ENCODE data around the gene UBE2H. TPM values are rescaled to one million over a fixed set of nuclear protein-coding genes. Genes with fewer than 3 reads are reported as not detected.

UBE2H gene
- total and polyA plus RNA-seq, 10 donors: 13.5 to 98.0 (median 65.5) TPM

GRCh38 chr7:129804111-129804889 lies 148.5 kb downstream of the UBE2H start:
- Histone ChIP-seq H3K4me1 (peaks cover 0 to 4% (median 0%) of the 10 kb centered on the region in 6 donors), H3K27me3 (replicated peaks in 1 of 7) (no peaks in the 10 kb centered on the region), H3K9me3 (no peaks in the 10 kb centered on the region), H3K4me3 (no peak overlapping the region), H3K27ac (no peak overlapping the region), H3K36me3 (no peaks in the 10 kb centered on the region)
- peak; percentile 47 for DNase-seq
- TF ChIP-seq POLR2A (IDR thresholded peaks at IDR 0.05) (no peak), CTCF (IDR thresholded peaks at IDR 0.05 in 8 of 11, conservative IDR thresholded peaks at IDR 0.05 in 3 of 11) (no peak), POLR2AphosphoS5 (IDR thresholded peaks at IDR 0.05) (no peak)
- 85 to 96% (median 92%) methylated on average over 14 to 22 of the region's 22 CpGs for WGBS, 5 donors
- intact Hi-C loops (cut with DNase I; ENCODE audit: low total_unique reads): no loop called here

GRCh38 chr7:129803546-129804081 lies 149.1 kb downstream of the UBE2H start:
- no peak overlapping the region for H3K27ac ChIP-seq
- H3K9me3 ChIP-seq: no peaks in the 10 kb centered on the region
- intact Hi-C loops (cut with DNase I; ENCODE audit: low total_unique reads): no loop called here
- H3K4me3 ChIP-seq: no peak overlapping the region
- H3K36me3 ChIP-seq: no peaks in the 10 kb centered on the region
- 87 to 93% (median 92%) methylated on average over 17 of the region's 17 CpGs for WGBS, 5 donors
- peaks cover 0 to 4% (median 0%) of the 10 kb centered on the region in 6 donors for H3K4me1 ChIP-seq
- TF ChIP-seq CTCF (IDR thresholded peaks at IDR 0.05 in 8 of 11, conservative IDR thresholded peaks at IDR 0.05 in 3 of 11) (no peak), POLR2AphosphoS5 (IDR thresholded peaks at IDR 0.05) (no peak), POLR2A (IDR thresholded peaks at IDR 0.05) (no peak)
- peak; percentile 34 for DNase-seq
- no peaks in the 10 kb centered on the region for H3K27me3 ChIP-seq (replicated peaks in 1 of 7)

GRCh38 chr7:129801882-129802281 lies 150.9 kb downstream of the UBE2H start:
- H3K36me3 ChIP-seq: no peaks in the 10 kb centered on the region
- TF ChIP-seq POLR2A (IDR thresholded peaks at IDR 0.05): no peak
- TF ChIP-seq CTCF (IDR thresholded peaks at IDR 0.05 in 8 of 11, conservative IDR thresholded peaks at IDR 0.05 in 3 of 11): no peak
- TF ChIP-seq POLR2AphosphoS5 (IDR thresholded peaks at IDR 0.05): no peak
- 68 to 80% (median 71%) methylated on average over 5 of the region's 5 CpGs for WGBS, 5 donors

GRCh38 chr7:129800901-129801300 lies 151.9 kb downstream of the UBE2H start:
- Histone ChIP-seq H3K9me3 (no peaks in the 10 kb centered on the region), H3K4me1 (peaks cover 0 to 4% (median 0%) of the 10 kb centered on the region in 6 donors), H3K4me3 (no peak overlapping the region), H3K27me3 (replicated peaks in 1 of 7) (no peaks in the 10 kb centered on the region), H3K27ac (no peak overlapping the region), H3K36me3 (no peaks in the 10 kb centered on the region)
- peak; percentile 41 for DNase-seq
- WGBS, 5 donors: 87 to 95% (median 88%) methylated on average over 7 of the region's 7 CpGs
- TF ChIP-seq POLR2A (IDR thresholded peaks at IDR 0.05) (no peak), POLR2AphosphoS5 (IDR thresholded peaks at IDR 0.05) (no peak), CTCF (IDR thresholded peaks at IDR 0.05 in 8 of 11, conservative IDR thresholded peaks at IDR 0.05 in 3 of 11) (no peak)
- intact Hi-C loops (cut with DNase I; ENCODE audit: low total_unique reads): no loop called here

More at GRCh38 chr7:129801882-129802281, 150.9 kb downstream of the UBE2H start:
- no peak overlapping the region for H3K4me3 ChIP-seq
- intact Hi-C loops (cut with DNase I; ENCODE audit: low total_unique reads): no loop called here
- peaks cover 0 to 4% (median 0%) of the 10 kb centered on the region in 6 donors for H3K4me1 ChIP-seq
- H3K27ac ChIP-seq: no peak overlapping the region
- no peaks in the 10 kb centered on the region for H3K9me3 ChIP-seq
- peak; percentile 12 for DNase-seq
- no peaks in the 10 kb centered on the region for H3K27me3 ChIP-seq (replicated peaks in 1 of 7)

All from spleen (tissue), 11 donors.